GM10266 (cell line): ENCODE data around the gene ZNF471.

ENCODE experiments used
- DNase-seq: peaks from one replicate; pipeline ENCODE4 v3.0.0; 2012; ENCODE audit errors: extremely low spot score
- CTCF ChIP-seq: IDR thresholded peaks from 2 replicates; pipeline ENCODE4 v1.5.1; 2012; ENCODE audit warnings: mild to moderate bottlenecking, low read depth; ENCODE audit not compliant: control insufficient read depth, insufficient read depth; ENCODE audit errors: missing control alignments

ZNF471 gene

GRCh38 chr19:56504581-56504980 is 3.1 kb upstream of the ZNF471 start:
- DNase-seq: no peak
- no peak for TF ChIP-seq CTCF

GRCh38 chr19:56508290-56508778 is 679 bp downstream of the ZNF471 start:
- TF ChIP-seq CTCF: no peak
- DNase-seq: no peak

GRCh38 chr19:56525214-56525860 is 17.7 kb downstream of the ZNF471 start:
- no peak for TF ChIP-seq CTCF
- no peak for DNase-seq

- no peak for TF ChIP-seq CTCF
Observed at GRCh38 chr19:56537442-56537841, 29.8 kb downstream of the ZNF471 start.

GRCh38 chr19:56538254-56538760 is 30.7 kb downstream of the ZNF471 start:
- no peak for TF ChIP-seq CTCF
- DNase-seq: peak; percentile 84

More at GRCh38 chr19:56537442-56537841, 29.8 kb downstream of the ZNF471 start:
- DNase-seq: no peak

GRCh38 chr19:56538761-56539263 is 31.2 kb downstream of the ZNF471 start, which contains the start of gene ZFP28:
TSS of gene ZFP28 (plus strand) at chr19:56538948. CDS start at chr19:56539019, 71 bp downstream.
- peak; percentile 24 for DNase-seq
- no peak for TF ChIP-seq CTCF

- no peak for DNase-seq
- TF ChIP-seq CTCF: no peak
Observed at GRCh38 chr19:56543776-56544175, 36.1 kb downstream of the ZNF471 start.
